CD1c-positive myeloid dendritic cell (primary cell): Measurements from ENCODE around the gene RPS2.
"Not testable (repeated sequence)": the region's sequence is repeated elsewhere in the genome, so short reads cannot be mapped to it uniquely, and the experiment has no call there.

ENCODE experiments used
- DNase-seq: peaks from one replicate; pipeline ENCODE4 v3.0.0-alpha.2; 2016; ENCODE audit errors: extremely low spot score

RPS2 gene

GRCh38 chr16:1942047-1942809 is 22.4 kb downstream of the RPS2 start:
- peak; percentile 81 for DNase-seq

GRCh38 chr16:1941162-1942046 is 23.2 kb downstream of the RPS2 start:
- DNase-seq = no peak

- DNase-seq = peak; percentile 4
Measured at GRCh38 chr16:1940273-1941161, 24.1 kb downstream of the RPS2 start.

DNA sequence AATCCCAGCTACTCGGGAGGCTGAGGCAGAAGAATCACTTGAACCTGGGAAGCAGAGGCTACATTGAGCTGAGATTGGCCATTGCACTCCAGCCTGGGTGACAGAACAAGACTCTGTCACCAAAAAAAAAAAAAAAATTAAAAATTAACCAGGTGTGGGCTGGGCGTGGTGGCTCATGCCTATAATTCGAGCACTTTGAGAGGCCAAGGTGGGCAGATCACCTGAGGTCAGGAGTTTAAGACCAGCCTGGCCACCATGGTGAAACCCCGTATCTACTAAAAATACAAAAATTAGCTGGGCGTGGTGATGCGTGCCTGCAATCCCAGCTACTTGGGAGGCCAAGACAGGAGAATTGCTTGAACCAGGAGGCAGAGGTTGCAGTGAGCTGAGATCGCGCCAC is 24.8 kb downstream of the RPS2 start:
- not testable (repeated sequence) for DNase-seq

DNA sequence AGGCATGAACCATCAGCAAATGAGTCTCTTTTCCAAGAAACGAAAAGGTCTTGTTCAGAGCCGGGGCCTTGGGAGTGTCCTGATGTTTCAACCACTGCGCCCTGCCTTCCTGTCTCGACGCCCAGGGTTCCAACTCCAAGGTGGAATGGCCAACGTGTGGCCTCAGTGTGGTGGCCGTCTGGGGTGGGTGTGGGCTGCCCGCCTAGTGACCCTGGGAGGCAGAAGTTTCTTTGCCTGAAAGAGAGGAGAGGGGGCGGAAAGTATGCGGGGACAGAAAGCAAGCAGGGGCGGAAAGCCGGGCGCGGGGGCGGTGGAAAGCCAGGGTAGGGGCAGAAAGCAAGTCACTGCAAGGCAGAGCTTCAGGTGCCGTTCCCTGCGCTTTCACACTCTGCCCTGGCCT is 25.7 kb downstream of the RPS2 start:
- DNase-seq = no peak

DNA sequence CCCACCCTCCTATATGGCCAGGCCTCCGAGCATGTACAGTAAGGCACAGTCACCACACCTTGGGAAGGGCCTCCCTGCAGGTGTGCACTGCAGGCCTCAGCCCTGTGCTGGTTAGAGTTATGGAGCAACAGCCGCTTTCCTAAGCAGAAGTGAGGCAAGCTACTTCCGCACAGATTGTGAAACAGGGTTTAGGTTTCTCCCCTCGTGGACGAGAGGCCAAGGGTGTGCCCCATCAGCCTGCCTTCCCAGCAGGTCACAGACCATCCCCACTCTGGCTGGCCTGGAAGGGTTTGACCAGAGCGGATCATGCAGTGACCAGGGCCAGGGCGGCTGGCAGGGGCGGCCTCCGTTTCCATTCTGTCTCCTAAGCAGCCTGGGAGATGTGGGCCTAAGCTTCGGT is 26.3 kb downstream of the RPS2 start:
- DNase-seq = peak; percentile 80

DNA sequence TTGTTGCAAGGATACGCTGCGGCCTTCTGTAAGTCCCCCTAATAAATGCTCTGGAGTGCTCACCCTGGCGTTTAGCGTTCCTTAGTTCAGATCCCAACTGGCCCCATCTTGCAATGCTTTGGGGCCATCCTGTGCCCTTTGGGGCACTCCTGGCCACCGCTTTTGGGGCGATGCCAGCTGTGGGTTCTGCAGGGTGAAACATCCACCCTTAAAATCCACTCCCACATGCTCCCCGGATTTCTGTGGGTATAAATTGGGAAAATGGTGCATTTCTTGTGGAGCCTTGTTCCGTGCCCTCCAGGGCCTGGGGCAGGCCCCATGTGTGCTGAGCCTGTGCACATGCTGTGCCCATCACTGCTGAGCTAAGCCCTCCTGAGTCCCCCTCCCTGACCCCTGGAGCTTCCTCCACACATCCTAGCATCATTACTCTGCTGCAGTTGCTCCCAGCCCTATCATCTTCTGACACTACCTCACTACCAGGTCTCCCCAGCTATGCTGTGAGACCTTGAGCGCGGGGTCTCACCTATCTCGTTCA is 27.6 kb downstream of the RPS2 start:
- DNase-seq = no peak

DNA sequence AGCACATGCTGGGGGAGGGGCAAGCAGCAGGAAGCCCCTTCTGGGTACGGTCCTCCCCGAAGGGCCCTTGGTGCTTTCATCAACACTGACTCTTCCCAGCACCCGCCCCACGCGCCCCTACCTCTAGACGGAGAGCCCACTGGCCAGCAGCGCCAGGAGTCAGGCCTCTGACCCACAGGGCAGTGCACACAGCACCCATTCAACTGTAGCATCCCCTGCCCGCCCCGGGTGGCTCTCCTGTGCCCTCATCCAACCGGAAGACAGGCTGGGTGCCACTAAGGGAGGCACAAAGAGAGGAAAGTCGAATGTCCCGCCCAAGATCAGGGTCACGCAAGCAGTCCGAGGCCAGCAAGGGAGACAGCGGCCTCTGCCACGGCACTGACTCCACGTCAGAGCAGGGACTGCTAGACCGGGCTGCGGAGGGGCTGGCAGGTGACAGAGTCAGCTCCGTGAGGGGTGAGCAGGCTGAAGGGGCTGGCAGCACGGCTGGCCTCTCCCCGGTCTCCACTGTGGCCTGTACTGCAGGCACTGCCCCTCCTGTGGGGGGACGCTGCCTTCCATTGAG is 31.4 kb downstream of the RPS2 start:
- no peak for DNase-seq

- DNase-seq = no peak
Measured at GRCh38 chr16:1932050-1933028, 32.3 kb downstream of the RPS2 start.

DNA sequence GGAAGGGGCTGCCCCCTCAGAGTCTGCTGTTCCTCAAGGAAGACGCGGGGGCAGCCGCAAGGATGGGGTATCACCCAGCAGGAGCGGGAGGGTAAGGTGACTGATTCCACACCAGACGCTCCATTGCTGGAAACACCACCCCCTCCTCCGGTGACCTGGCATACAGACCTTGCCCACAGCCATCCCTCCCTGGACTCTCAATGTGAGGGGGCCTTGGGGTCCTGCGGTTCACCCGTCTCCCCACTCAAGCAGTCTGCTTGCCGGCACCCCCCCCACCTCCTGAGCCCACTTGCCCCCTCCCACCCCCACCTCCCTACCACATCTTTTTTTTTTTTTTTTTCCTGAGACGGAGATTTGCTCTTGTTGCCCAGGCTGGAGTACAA is 34.3 kb downstream of the RPS2 start:
- DNase-seq = no peak

- peak; percentile 94 for DNase-seq
Measured at GRCh38 chr16:1929578-1930337, 34.9 kb downstream of the RPS2 start.

GRCh38 chr16:1929105-1929504 is 35.5 kb downstream of the RPS2 start:
- no peak for DNase-seq

GRCh38 chr16:1926271-1926670 is 38.4 kb downstream of the RPS2 start:
- no peak for DNase-seq

DNA sequence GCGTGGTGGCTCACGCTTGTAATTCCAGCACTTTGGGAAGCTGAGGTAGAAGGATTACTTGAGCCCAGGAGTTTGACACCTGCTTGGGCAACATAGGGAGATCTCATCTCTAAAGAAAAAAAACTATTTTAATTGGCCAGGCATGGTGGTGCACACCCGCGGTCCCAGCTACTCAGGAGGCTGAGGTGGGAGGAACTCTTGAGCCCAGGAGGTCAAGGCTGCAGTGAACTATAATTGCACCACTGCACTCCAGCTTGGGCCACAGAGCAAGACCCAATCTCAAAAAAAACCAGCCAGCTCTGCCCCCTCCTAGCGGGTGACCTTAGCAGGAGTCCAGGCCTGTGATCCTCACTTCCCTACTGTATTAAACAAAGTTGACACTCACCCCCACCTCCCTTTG is 40.5 kb downstream of the RPS2 start:
- DNase-seq = no peak

- no peak for DNase-seq
Measured at GRCh38 chr16:1923299-1924034, 41.2 kb downstream of the RPS2 start.

DNA sequence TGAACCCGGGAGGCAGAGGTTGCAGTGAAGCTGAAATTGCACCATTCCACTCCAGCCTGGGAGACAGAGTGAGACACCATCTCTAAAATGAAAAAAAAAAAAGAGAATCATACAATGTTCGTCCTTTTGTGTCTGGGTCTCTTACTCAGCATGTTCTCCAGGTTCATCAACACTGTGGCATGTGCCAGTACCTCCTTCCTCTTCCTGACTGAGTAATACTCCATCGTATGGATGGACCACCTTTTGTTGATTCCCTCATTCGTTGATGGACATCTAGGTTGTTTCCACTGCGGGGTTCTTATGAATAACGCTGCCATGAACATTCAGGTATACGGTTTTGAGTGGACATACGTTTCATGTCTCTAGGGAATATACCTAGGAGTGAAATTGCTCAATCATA is 42.3 kb downstream of the RPS2 start:
- DNase-seq = no peak

GRCh38 chr16:1920727-1921171 is 43.9 kb downstream of the RPS2 start:
- DNase-seq = no peak

- DNase-seq = not testable (repeated sequence)
Measured at GRCh38 chr16:1920122-1920521, 44.5 kb downstream of the RPS2 start.
